ENCODE results near the gene CABP4.

Gene CABP4

DNA sequence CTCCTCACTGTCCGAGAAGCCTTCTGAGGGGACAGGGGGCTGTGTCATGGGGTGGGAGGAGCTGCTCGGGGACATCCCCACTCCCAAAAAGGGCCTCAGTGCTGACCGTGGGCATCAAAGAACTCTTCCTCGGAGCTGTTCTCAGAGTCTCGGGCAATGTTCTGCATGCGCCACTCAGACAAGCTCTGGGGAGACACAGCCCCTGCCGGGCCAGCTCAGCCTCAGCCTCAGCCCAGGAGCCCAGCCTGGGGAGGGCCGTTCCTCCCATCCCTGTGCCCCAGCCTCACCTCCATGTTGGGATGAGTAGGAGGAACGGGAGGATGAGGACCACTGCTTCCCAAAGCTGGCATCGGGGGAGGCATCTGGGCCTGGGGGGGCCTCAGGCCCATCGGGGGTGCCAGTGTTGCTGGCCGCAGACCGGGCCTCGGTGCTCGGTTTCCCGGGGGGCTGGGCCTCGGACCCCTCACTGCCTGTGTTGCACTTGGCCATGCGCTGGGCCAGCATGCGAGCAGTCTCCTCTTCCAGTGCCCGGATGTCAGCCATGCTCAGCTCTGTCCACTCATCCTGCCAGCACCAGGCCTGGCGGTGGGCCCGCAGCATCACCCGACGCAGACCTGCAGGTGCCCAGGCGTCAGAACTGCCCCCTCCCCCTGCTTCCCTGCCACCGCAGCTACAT lies 44.8 kb downstream of the CABP4 start:
- no peak for DNase-seq

DNA sequence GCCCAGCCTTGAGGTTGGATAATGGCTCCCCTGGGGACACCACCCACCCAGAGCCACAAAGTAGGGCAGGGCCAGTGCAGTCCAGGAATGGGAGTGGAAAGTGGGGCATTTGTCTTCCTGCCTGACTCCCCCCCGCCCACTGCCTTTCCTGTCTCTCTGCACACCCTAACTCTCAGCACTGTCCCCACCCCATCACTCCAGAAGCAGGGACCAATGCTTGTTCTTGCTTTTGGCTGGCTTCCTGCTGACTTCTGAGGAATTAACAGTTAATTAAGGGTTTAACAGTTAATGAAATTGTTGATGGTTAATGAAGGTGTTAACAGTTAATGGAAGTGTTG lies 45.3 kb downstream of the CABP4 start:
- no peak for DNase-seq

DNA sequence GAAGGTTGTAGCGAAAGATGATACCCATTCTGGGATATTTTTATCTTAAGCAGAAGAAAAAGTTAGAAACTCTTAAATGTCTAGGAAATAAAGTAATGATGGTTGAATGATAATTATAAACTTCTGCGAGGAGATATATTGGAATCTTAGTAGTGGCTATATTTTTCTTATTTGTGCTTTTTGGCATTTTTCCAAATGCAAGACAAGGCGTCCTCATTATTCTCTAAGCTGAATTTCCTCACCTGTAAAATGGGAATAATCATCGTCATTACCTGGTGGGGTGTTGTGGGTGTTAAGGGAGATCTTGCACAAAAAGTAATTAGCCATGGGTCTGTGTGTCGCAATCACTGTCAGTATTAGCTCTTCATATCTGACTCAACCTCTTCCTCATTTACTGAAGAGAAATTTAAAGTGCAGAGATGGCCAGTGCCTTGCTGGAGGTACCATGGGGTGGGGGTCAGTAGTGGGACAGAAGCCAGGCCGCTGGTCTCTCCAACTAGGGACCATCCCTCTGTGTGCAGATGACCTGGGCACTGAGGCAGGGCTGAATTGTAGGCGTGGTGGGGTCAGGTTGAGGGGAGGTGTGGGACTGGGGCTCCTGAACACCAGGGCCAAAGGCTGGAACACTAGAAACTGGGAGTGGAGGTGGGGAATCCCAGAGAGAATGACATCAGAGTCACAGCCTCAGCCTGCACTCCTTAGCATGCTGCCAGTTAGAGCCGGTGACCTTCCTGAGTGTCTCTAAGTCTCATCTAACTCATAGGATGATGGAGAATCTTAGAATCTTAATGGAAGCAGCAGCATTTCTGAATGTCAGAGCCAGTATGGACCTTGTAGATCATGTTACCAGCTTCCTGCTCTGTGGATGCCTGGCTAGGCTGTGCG lies 45.9 kb downstream of the CABP4 start:
- no peak for DNase-seq

DNA sequence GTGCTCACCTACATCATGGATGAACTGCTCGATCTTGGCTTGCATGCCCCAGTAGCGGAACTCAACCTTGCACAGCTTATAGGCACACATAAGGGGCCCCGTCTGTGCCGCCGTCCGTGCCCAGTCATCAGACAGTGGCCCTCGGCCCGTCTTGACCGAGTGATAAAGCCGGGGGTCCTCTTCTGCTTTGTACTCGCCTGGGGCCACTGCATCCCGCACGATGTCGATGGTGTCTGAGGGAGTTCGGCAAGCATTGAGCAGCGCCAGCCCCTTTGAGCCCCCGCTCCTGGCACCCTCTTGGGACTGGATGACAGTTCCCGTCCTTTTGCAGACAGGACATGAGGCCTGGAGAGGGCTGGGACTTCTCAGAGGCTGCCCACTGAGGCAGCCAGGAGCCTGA lies 46.7 kb downstream of the CABP4 start:
- no peak for DNase-seq

DNA sequence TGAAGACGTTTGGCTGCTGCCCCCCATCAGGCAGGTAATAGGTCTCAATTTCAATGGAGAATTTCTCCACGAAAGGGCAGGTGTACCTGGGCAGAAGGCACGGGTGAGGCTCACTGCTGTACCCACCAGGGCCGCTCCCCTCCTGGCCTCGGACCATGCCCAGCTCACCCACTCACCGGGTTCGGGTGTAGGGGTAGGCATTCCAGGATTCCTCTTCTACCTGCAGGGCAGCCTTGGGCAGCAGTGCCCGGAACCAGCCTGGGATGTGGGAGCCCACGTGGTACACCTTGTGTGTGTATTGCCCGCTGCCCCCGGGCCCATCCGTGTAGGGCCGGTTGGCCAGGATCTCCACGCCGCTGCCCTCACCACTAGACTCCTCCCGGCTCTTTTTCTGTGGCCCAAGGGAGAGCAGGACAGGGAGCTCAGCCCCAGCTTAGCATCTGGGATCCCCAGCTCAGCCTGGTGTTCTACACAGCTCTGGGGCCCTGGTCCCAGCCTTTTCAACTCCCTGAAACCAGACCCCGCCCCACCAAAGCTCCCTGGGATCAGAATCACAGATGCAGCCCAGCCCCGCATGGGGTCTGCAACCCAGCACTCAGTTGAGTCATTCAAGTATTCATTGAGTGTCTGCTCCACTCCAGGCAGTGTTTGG lies 47.3 kb downstream of the CABP4 start:
- no peak for DNase-seq

DNA sequence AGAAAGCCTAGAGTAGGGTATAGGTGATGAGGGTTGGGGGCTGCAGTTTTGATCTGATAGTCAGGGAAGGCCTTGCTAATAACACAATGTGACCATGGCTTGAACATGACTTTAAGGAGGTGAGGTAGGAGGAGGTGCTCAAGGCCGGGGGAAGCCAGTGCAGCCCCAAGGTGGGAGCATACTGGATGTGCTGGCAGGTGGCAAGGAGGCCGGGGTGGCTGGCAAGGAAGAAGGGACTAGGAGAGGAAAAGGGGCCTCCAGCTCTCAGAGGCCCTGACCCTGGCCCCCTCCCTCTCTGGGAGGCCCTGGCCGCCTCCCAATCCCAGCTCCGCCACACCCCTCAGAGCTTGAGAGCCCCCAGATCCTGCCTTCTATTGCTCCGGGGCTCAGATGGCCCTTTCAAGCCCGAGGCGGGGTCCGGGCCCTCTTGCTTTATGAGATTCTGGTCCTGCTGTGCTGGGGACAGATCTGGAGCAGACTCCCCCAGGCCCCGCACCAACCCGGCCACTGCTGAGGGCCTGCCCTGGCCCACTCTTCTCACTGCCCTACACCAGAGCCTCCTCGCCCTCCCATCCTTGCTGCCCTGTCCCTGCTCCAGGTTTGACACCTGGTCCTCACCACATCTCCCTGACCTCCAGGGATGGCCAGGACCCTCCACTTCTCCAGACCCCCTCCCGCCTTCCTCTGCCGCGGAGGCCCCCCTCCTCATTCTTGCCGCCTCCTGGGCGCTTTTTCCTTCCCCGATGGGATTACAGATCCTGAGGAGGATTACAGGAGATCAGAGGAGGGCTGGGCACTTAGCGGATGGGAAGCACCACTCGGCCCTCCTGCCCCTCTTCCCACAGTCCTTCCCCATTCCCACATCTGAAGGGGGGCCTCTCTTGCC lies 48.2 kb downstream of the CABP4 start:
- no peak for DNase-seq

DNA sequence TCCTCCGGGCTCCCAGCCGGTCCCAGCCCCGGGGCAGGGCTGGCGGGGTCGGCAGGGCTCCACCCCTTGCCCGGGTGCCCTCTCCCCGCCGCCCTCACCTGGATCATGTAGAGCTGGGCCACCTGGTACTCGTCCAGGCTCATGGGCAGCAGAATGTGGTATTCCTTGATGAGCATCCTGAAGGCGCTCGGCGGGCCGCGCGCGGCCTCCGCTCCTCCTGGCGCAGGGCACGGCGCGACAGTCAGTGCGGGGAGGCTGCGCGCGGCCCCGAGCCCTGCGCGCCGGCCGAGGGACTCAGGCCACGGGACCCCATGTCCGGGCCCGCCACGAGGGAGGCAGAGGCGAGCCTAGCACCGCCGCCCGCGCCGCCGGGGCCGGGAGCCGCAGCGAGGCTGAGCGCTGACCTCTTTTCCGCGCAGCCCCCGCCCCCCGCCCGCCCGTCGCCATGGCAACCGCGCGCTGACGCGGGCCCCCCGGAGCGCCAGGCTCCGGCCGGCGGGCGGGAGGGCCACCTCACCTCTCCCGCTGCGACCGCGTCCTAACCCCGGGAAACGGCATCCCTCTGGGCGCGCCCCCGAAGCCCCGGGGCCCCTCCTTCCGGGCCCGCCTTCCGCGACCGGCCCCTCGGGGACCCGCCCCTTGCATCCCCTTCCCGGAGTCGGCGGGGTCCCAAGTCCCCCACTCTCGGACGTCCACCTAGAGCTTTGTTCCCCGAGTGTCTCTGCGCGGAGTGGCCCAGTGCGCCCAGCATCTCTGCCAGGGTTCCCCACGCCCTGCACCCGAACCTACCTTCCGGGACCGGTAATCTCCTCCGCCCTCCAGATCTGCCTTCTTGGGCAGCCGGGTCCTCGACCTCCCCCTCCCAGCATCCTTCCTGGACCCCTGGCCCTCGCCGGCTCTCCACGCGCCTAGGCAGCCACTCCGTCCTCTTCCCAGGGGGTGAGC lies 49.1 kb downstream of the CABP4 start:
- peak; percentile 61 for DNase-seq

DNA sequence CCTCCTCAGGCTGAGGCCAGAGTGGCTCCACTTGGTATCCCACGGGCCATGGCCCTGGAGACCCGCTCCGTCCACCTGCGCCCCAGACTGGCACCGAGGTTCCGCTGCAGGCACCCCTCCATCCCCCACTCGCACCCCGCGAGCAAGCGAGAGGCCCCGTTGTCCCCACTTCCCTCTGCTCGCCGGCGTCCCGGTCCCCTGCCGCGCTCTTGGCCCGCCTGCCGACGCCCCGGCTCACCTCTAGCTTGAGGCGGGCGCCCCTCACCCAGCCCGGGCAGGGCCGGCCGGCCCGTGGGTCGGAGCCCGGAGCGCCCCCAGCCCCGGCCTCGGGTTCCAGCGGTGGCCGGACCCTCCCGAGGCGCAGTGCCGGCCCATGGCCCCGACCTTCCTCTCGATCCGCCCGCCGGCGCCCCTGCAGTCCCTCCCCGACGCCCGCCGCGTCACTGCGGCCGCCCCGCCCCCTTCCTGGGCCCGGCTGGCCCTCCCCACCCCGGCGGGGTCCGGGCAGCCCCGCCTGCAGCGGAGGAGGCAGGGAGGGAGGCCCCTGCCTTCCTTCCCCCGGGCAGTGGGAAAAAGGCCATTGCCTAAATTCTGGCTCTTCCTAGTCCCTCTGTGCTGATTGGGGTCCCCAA lies 49.9 kb downstream of the CABP4 start, which contains the start of gene PITPNM1:
TSS of gene PITPNM1 (minus strand) at position 414 of the 632 bp plus-strand sequence. CDS start 1,183 bp downstream, outside the sequence.
- peak; percentile 80 for DNase-seq

DNA sequence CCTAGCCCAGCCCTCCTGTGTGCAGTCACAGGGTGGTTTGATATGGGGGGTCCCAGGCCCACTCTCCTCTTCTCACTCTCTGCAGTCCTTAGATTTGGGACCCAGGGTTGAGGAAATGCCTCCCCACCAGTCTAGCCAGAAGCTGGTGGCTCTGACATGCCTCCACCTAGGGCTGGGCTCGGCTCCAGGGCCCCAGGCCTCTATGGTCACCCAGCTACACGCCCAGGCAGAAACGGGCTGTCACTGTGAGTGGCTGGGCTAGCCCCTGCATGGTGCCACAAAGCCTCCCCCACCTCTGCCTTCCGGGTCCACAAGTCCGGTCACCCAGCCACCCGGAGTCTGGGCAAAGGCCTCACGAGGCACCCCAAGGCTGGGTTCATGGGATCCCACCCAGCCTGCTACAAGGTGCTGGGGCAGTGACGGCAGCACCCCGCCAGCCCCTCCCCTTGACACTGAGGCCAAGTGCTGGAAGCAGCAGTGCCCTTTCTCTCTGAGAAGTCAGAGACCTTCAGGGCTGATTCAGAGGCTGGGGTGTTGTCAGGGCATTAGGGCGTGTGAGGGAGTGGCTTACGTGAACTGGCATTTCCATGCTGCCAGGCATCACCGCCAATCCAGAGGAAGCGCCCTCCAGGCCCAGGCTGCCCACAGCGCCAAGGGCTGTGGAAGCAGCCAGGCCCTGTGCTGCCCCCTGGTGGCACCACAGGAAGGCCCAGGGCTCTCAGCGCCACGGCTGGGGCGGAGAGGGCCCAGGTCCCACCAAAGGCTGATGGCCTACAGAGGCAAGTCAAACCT lies 50.6 kb downstream of the CABP4 start:
- DNase-seq, result peak; percentile 92

DNA sequence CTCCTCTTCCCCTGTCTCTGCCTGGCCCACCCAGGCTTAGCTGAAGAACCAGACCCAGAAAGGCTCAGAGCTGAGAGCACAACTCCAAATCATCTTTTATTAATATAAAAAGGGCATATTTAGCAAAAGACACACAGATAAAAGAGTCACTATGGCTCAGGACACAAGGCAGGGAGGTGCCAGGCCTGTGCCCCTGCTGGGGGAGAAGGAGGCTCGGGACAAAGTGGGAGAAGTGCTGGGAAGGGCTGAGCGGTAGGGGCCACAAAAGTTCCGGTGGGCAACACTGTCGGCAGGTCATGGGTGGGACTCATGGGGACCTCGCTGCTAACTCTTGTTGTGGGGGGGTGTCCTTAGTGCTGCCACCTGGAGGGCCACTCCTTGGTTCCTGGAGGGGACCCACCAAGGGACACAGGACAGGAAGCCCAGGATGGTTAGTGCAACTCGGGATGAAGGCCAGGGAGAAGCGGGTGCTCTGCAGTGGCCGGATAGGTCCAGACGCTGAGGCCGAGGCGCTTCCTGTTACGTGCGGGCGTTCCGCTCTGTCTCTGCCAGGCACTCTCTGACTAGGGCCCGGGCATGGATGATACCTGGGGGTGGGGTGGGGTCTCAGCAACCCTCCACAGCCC lies 51.4 kb downstream of the CABP4 start:
- no peak for DNase-seq

DNA sequence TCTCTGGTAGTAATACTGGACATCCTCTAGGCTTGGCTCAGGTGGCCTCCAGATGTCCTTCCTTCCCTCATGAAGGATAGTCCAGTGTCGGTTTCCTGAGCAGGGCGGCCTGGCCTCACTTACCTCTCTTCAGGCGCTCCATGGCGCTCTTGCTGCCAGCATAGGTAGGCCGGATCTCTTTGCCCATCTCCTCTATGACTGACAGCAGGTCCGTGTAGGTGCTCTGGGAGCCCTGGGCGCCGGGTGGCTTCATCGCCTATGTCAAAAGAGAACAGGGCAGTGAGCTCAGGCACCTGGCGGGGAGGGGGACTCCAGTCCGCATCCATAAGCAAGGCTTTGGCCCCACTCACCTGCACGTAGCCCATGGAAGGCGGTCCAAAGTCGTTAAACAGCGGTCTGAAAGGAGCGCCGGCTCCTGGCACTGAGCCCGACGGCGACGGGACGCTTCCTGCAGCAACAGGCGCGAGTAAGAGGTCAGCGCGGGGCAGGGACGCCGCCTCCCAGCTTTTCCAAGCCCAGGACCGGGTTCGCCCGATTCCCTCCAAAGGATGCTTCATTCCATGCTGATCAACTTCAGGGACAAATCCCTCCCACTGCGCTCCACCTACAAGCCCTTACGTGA lies 52.2 kb downstream of the CABP4 start:
- DNase-seq, result no peak

DNA sequence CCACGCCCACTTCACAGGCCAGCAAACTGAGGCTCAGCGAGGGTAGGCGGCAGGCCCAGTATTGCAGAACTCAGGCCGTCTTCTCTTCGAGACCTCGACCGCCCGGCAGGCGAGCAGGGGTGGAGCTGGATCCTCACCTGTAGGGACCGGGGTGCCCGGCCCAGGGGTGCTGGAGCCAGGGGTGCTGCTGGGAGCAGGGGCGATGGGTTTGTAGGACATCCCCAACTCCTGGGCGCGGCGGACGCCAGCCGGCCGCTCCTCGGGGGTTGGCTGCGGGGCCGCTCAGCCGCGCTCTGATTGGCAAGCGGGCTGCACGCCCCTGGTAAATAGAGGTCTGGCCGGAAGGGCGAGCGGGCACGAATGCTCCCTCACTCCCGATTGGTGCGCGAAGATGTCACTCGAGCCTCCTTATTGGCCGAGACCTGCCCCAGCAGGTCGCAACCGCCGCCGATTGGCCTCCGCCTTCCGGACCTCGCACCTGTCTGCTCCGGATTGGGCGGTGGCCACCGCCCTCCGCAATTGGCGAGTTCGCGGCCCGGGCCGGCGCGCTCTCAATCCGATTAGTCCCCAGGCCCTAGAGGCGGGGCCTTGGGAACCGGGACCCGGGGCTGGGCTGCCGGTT lies 52.8 kb downstream of the CABP4 start, which contains the start of gene CDK2AP2:
TSS of gene CDK2AP2 (minus strand) at position 299 of the 622 bp plus-strand sequence. CDS start at position 219, 80 bp downstream.
- peak; percentile 98 for DNase-seq

DNA sequence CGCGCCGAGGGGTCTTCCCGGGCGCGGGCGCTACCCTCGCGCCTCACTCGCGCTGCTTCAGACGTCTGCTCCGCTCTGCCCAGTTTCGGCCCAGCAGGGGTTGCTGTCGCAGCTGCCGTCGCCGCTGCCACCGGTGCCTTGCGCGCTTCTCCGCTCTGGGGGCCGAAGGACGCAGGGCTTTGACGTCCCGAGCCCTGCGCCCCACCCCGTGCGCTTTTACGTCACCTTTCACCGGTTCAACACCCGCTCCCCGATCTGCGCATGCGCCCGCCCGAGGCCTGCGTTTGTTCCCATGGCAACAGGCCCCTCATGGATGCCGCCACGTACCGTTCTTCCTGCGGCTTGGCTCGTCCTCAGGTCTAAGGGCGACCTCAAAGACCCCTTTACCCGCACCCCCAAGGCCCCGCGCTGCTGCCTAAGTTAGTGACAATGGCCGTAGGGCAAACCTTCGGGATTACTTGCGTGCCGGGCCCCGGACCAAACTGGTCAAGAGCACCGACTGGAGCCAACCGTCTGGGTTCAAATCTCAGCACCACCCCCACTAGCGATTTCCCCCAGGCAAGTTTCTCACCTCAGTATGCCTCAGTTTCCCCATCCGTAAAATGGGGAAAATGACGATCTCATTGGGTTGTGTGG lies 53.5 kb downstream of the CABP4 start:
- DNase-seq, result peak; percentile 98

DNA sequence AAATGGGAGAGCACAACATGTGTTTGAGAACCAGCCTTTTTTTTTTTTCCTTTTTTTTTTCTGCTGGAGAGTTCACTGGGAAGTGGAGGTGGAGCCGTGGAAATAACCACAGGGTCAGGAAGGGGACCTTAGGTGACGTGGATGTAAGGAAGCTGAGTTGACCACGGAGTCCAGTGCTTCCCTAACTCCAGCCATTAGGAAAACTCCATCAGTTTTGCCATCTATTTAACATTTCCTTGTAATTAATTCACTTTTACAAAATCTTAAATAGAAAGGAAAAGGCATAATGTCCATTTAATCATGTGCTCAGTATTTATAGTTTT lies 54.8 kb downstream of the CABP4 start:
- DNase-seq, result no peak

All from CD4-positive, alpha-beta T cell treated with Interleukin-21 for 1 hour (primary cell).